Smooth muscle cell (in vitro differentiated cells): ENCODE measurements around the gene TOM1L2. TPM values are rescaled to one million over a fixed set of nuclear protein-coding genes. Genes with fewer than 3 reads are reported as not detected.

ENCODE experiments used
- DNase-seq: peaks from one replicate; lab custom pipeline; 2025; ENCODE audit not compliant: unreplicated experiment; lab: John Stamatoyannopoulos, UW
- H2AFZ ChIP-seq: fragments of 200-600 bp; sonication (generic); 2 replicates; pipeline ENCODE4 v1.6.0; 2016; ENCODE audit warnings: antibody characterized with exemption, low read depth, mild to moderate bottlenecking
- H3F3A ChIP-seq: fragments of 200-600 bp; sonication (generic); 2 replicates; pipeline ENCODE4 v1.6.0; 2017; ENCODE audit warnings: antibody characterized with exemption, low read depth
- H3K27ac ChIP-seq: fragments of 200-600 bp; sonication (generic); 2 replicates; pipeline ENCODE4 v1.5.1; 2016; ENCODE audit warnings: low read depth, mild to moderate bottlenecking
- H3K27me3 ChIP-seq: fragments of 200-600 bp; sonication (generic); 2 replicates; pipeline ENCODE4 v1.6.1; 2016; ENCODE audit warnings: low read depth, mild to moderate bottlenecking
- H3K36me3 ChIP-seq: fragments of 200-600 bp; sonication (generic); 2 replicates; pipeline ENCODE4 v1.5.1; 2016; ENCODE audit warnings: low read depth
- H3K4me1 ChIP-seq: fragments of 200-600 bp; sonication (generic); 2 replicates; pipeline ENCODE4 v1.5.1; 2016; ENCODE audit warnings: low read depth
- H3K4me2 ChIP-seq: fragments of 200-600 bp; sonication (generic); 2 replicates; pipeline ENCODE4 v1.6.0; 2016; ENCODE audit warnings: mild to moderate bottlenecking
- H3K4me3 ChIP-seq: fragments of 200-600 bp; sonication (generic); 2 replicates; pipeline ENCODE4 v1.5.1; 2016; ENCODE audit warnings: mild to moderate bottlenecking
- H3K79me2 ChIP-seq: fragments of 200-600 bp; sonication (generic); 2 replicates; pipeline ENCODE4 v1.6.0; 2016; ENCODE audit warnings: low read depth, mild to moderate bottlenecking
- H3K9ac ChIP-seq: fragments of 200-600 bp; sonication (generic); 2 replicates; pipeline ENCODE4 v1.6.0; 2016; ENCODE audit warnings: low read depth
- H3K9me3 ChIP-seq: fragments of 200-600 bp; sonication (generic); replicated peaks from 2 replicates; pipeline ENCODE4 v1.5.1; 2016; ENCODE audit warnings: low read depth
- H4K20me1 ChIP-seq: fragments of 200-600 bp; sonication (generic); 2 replicates; pipeline ENCODE4 v1.6.0; 2016; ENCODE audit warnings: low read depth
- WGBS: methylation state at CpG from one replicate; pipeline ENCODE4 v1.1.7; 2016; ENCODE audit warnings: low lambda C conversion rate; 5-methylcytosine and 5-hydroxymethylcytosine counted together
- polyA plus RNA-seq: library from polyadenylated mRNA; unstranded; fragments of >200 nt; fragmentation: Nextera tagmentation; extraction: Ambion mirVana; gene quantifications from 2 replicates; pipeline ENCODE4 v1.2.1, GENCODE V29; 2016
- total RNA-seq: library from RNA; depleted of rRNA; stranded (reverse); fragments of >200 nt; gene quantifications from 2 replicates; pipeline ENCODE4 v1.2.3, GENCODE V29; 2014
- TF ChIP-seq, protein P1 (sequence below): fragments of 200-600 bp; sonication (generic); IDR thresholded peaks from 2 replicates; pipeline ENCODE4 v1.5.1; 2017; ENCODE audit warnings: borderline replicate concordance, mild to moderate bottlenecking, antibody characterized with exemption; ENCODE audit not compliant: insufficient read depth, poor library complexity, severe bottlenecking

TOM1L2 gene
- total and polyA plus RNA-seq, 2 experiments from 2014 or later: 20.3 to 27.0 TPM

DNA sequence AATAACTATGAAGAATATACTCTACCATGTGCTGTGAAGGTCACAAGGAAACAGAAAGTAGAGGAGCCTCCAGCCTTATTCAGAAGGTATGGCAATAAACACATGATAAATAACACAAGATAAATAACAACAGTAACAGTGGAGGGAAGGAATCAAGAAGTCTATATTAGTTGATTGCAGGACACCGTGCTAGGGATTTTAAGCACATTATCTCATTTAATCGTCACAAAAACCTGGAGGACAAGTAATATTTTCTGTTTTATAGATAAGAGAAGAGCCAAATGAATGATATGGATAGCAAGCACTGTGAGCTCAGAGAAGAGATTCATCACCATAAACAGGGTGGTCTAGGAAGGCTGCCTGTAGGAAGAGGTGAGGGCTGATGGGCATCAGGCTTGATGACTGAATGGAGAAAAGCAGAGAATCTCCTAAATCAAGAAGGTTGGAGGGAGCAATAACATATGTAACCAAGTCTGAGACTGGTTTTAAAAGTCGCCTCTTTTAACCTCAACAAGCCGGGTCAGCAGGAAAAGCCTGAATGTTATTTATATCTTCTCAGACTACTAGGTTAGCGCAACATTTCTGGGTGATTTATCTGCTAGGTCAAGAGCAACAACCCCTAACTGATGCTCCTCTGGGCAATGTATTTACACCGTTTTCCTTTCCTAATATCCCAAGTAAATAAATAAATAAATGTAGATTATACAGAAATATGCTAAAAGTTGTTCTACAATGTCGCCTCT is 8.3 kb downstream of the TOM1L2 start:
- Histone ChIP-seq H3K9me3 (no peaks in the 10 kb centered on the region), H3K4me3 (no peak overlapping the region), H2AFZ (no peak overlapping the region), H3K27ac (peak overlapping the region; percentile 24), H4K20me1 (peaks cover 71% of the 10 kb centered on the region), H3K79me2 (peaks cover 88% of the 10 kb centered on the region), H3K36me3 (no peaks in the 10 kb centered on the region), H3K4me2 (no peak overlapping the region), H3K9ac (no peak overlapping the region), H3F3A (peaks cover 15% of the 10 kb centered on the region), H3K4me1 (peaks cover 6% of the 10 kb centered on the region), H3K27me3 (no peaks in the 10 kb centered on the region)
- DNase-seq: no peak
- 79% methylated on average over 7 of the region's 7 CpGs for WGBS
- TF ChIP-seq, protein P1, sequence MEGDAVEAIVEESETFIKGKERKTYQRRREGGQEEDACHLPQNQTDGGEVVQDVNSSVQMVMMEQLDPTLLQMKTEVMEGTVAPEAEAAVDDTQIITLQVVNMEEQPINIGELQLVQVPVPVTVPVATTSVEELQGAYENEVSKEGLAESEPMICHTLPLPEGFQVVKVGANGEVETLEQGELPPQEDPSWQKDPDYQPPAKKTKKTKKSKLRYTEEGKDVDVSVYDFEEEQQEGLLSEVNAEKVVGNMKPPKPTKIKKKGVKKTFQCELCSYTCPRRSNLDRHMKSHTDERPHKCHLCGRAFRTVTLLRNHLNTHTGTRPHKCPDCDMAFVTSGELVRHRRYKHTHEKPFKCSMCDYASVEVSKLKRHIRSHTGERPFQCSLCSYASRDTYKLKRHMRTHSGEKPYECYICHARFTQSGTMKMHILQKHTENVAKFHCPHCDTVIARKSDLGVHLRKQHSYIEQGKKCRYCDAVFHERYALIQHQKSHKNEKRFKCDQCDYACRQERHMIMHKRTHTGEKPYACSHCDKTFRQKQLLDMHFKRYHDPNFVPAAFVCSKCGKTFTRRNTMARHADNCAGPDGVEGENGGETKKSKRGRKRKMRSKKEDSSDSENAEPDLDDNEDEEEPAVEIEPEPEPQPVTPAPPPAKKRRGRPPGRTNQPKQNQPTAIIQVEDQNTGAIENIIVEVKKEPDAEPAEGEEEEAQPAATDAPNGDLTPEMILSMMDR: no peak

DNA sequence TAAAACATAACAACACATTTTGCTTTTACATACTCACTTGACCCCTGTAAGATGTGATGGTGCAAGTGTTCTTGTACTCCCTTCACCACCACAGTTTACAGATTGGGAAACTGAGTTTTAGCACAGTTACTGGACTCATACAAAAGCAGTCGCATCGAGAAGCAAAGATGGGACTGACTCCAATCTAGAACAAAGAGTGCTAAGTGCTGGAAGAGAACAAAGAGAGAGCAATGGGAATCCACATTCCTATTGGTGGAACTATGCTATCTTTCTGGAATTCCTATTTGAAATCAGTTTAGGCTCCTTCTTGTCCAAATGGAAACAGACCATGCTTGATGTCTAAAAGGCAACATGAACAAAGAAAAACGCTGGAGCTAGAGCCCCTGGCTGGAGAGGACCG is 9.1 kb downstream of the TOM1L2 start:
- no peak overlapping the region for H3K9ac ChIP-seq
- H3K9me3 ChIP-seq: no peaks in the 10 kb centered on the region
- TF ChIP-seq, protein P1: no peak
- 85% methylated on average over 4 of the region's 4 CpGs for WGBS
- peaks cover 6% of the 10 kb centered on the region for H3K4me1 ChIP-seq
- no peak overlapping the region for H3K4me2 ChIP-seq
- DNase-seq: no peak
- H3F3A ChIP-seq: peaks cover 16% of the 10 kb centered on the region
- H3K27ac ChIP-seq: peak overlapping the region; percentile 24
- no peak overlapping the region for H3K4me3 ChIP-seq
- H3K79me2 ChIP-seq: peaks cover 81% of the 10 kb centered on the region
- no peaks in the 10 kb centered on the region for H3K27me3 ChIP-seq
- H4K20me1 ChIP-seq: peaks cover 66% of the 10 kb centered on the region
- no peak overlapping the region for H2AFZ ChIP-seq
- no peaks in the 10 kb centered on the region for H3K36me3 ChIP-seq

DNA sequence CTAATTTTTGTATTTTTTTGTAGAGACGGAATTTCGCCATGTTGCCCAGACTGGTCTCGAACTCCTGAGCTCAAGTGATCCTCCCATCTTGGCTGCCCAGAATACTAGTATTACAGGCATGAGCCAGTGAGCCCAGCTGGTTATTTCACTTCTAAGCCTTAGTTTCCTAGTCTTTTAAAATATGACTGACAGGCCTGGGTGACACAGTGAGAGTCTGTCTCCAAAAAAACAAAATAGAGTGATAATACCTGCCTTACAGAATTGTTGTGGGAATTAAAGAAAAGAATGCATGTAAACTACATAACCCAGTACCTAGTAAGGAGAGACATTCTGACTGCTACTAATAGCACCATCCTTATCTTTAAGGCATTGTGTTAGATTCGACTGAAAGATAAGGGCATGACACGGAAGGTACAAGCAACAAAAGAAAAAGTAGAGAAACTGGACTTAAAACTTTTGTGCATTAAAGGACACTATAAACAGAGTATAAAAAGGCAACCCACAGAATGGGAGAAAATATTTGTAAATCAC is 11.6 kb downstream of the TOM1L2 start:
- no peaks in the 10 kb centered on the region for H3K27me3 ChIP-seq
- no peak for DNase-seq
- H4K20me1 ChIP-seq: peaks cover 42% of the 10 kb centered on the region
- peaks cover 26% of the 10 kb centered on the region for H3F3A ChIP-seq
- WGBS: 77% methylated on average over 5 of the region's 5 CpGs
- H2AFZ ChIP-seq: no peak overlapping the region
- H3K9ac ChIP-seq: no peak overlapping the region
- no peak overlapping the region for H3K4me3 ChIP-seq
- no peaks in the 10 kb centered on the region for H3K9me3 ChIP-seq
- H3K4me2 ChIP-seq: no peak overlapping the region
- peaks cover 6% of the 10 kb centered on the region for H3K4me1 ChIP-seq
- no peaks in the 10 kb centered on the region for H3K36me3 ChIP-seq
- peaks cover 76% of the 10 kb centered on the region for H3K79me2 ChIP-seq
- H3K27ac ChIP-seq: peak overlapping the region; percentile 93
- TF ChIP-seq, protein P1: no peak
